Gastrocnemius medialis (tissue), 4 donors: ENCODE measurements around the gene NDOR1. TPM values are rescaled to one million over a fixed set of nuclear protein-coding genes. Genes with fewer than 3 reads are reported as not detected.
A peak's percentile ranks its signal among the peaks of the same experiment; 100 is the strongest.

Experiments used
- ATAC-seq, 2 donors: fragments of 150-250 bp; one replicate each; pipeline ENCODE4 v1.9.1; 2016
- DNase-seq, 2 donors: peaks; one replicate each; pipeline ENCODE4 v3.0.0-alpha.2; 2019
- H3K27ac ChIP-seq, 4 donors: fragments of 200-600 bp; sonication (generic); 1 replicate in 1 of 4; 2 replicates in 3 of 4; pipeline ENCODE4 v1.5.1; 2016 to 2018; ENCODE audit warnings: mild to moderate bottlenecking in 2 of 4, moderate library complexity in 1 of 4
- H3K27me3 ChIP-seq, 3 donors: fragments of 200-600 bp; sonication (generic) in 2 of 3; 1 replicate in 1 of 3; 2 replicates in 2 of 3; pipeline versions ENCODE4 v1.5.1 to v1.6.0; 2016 to 2019; ENCODE audit warnings: mild to moderate bottlenecking in 1 of 3, moderate library complexity in 1 of 3
- H3K36me3 ChIP-seq, 2 donors: fragments of 200-600 bp; sonication (generic) in 1 of 2; one replicate each; pipeline ENCODE4 v1.5.1; 2017 to 2018
- H3K4me1 ChIP-seq, 2 donors: fragments of 200-600 bp; sonication (generic) in 1 of 2; one replicate each; pipeline ENCODE4 v1.5.1; 2016 to 2017; ENCODE audit warnings: mild to moderate bottlenecking in 2 of 2
- H3K4me3 ChIP-seq, 4 donors: fragments of 200-600 bp; sonication (generic) in 3 of 4; 1 replicate in 1 of 4; 2 replicates in 3 of 4; pipeline ENCODE4 v1.5.1; 2016 to 2019; ENCODE audit warnings: mild to moderate bottlenecking in 2 of 4
- H3K9me3 ChIP-seq, 3 donors: fragments of 200-600 bp; sonication (generic) in 2 of 3; 1 replicate in 1 of 3; 2 replicates in 2 of 3; pipeline ENCODE4 v1.5.1; 2016 to 2019
- CTCF ChIP-seq, 5 experiments: fragments of 450-650 bp in 3 of 5; fragments of 200-600 bp in 2 of 5; sonication (generic) in 2 of 5; IDR thresholded peaks in 4 of 5; conservative IDR thresholded peaks in 1 of 5; 1 replicate in 4 of 5; 2 replicates in 1 of 5; pipeline ENCODE4 v1.5.1; 2016 to 2019; ENCODE audit warnings: antibody characterized with exemption in 5 of 5, mild to moderate bottlenecking in 3 of 5, moderate library complexity in 3 of 5
- POLR2A ChIP-seq, 2 donors: fragments of 450-650 bp; IDR thresholded peaks; one replicate each; pipeline ENCODE4 v1.6.1; 2017; ENCODE audit warnings: antibody characterized with exemption in 2 of 2, mild to moderate bottlenecking in 2 of 2, moderate library complexity in 2 of 2
- in situ Hi-C, 4 donors: fragments of 200-750 bp; cut with MboI; loops; one replicate each; pipeline versions ENCODE4 v1.15.0 to v1.8.0; 2017; ENCODE audit warnings: low sequenced_read_pairs in 4 of 4
- intact Hi-C: fragments of 100-400 bp; cut with DNase I; formaldehyde crosslinking; loops from one replicate; pipeline ENCODE4 v1.15.1; 2023; ENCODE audit warnings: low total_unique reads
- total RNA-seq, 4 donors: library from RNA; depleted of rRNA; stranded (reverse); fragments of >200 nt; gene quantifications; one replicate each; pipeline versions ENCODE4 v1.1.0 to v1.2.3, GENCODE V29; 2016

Gene NDOR1
- total RNA-seq, 4 donors from 2014 or later, result 2.4 to 5.0 (median 4.1) TPM

GRCh38 chr9:137174722-137175293 lies 30.7 kb upstream of the NDOR1 start:
- Histone ChIP-seq H3K9me3 (no peaks in the 10 kb centered on the region), H3K4me1 (no peaks in the 10 kb centered on the region), H3K36me3 (peaks cover 0 to 18% of the 10 kb centered on the region in 2 donors), H3K27me3 (peaks cover 6 to 17% (median 17%) of the 10 kb centered on the region in 3 donors), H3K4me3 (no peak overlapping the region), H3K27ac (no peak overlapping the region)
- in situ Hi-C loops, result no loop called here
- intact Hi-C loops, result no loop called here
- TF ChIP-seq POLR2A (IDR thresholded peaks at IDR 0.05) (no peak), CTCF (IDR thresholded peaks at IDR 0.05 in 4 of 5, conservative IDR thresholded peaks at IDR 0.05 in 1 of 5) (no peak)
- ATAC-seq (no peak), DNase-seq (no peak)

DNA sequence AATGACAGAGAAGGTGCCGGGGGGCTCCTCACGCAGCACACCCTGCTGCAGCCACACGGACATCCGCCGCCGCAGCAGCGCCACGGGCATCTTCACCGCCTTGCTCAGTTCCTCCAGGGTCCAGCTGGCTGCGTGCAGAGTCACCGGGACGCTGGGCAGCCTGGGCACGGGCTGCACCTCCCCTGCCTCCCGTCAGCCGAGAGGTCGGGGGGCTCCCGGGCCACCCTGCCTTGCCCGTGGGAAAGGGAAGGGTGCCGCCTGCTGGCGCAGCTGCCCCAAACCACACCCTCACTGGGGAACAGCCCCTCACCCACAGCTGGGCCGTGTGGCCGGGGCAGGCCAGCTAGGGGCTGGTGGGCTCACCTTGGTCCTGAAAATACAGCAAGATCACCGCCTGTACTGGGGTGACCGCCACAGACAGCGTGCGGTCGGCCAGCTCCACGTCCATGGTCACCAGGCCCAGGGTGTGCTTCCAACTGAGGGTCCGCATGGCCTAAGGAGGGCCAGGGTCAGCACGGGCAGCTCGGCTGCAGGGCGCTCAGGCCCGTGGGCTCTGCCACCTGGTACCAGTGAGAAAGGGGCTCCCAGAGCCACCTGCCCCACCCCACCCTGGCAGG lies 30.0 kb upstream of the NDOR1 start:
- in situ Hi-C loops, result no loop called here
- no peak for ATAC-seq

DNA sequence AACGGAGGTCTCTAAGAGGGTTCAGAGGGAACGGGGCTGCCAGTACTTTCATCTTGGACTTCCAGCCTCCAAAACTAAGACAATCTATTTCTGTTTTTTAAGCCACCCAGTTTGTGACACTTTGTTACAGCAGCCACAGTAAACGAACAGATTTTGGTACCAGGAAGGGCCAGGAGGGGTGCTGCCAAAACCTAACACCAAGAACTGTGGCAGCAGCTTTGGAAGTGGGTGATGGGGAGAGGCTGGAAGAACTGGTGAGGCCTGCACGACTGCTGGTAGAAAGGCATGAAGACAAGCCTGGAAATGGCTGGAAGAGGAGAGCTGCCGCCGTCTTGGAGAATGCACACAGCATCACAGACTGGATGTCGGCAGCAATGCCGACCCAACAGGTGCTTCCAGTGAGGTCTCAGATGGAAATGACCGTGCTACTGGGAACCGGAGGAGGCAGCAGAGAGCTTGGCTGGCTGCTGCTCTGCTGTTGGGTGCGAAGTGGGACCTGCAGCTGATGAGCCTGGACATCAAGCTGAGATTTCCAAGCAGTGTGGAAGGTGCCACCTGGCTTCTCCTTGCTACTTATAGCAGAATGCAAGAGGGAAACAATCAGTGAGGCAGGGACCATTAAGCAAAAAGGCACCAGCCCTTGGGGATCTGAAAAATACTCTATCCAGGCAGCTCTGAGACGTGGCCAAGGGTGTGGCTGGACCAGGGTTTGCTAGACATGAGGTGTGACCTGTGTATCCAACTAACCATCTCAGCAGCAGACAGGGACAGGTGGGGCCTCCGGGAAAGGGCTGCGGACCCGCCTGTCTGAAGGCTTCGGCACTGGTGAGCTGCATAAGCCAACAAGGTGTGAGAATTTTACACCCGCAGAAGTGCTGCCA lies 29.0 kb upstream of the NDOR1 start:
- TF ChIP-seq POLR2A (IDR thresholded peaks at IDR 0.05), result no peak
- TF ChIP-seq CTCF (IDR thresholded peaks at IDR 0.05 in 4 of 5, conservative IDR thresholded peaks at IDR 0.05 in 1 of 5), result peak in 3 of 5 experiments; percentile 11 to 43 (median 21)
- Histone ChIP-seq H3K9me3 (no peaks in the 10 kb centered on the region), H3K27me3 (peaks cover 0 to 4% (median 0%) of the 10 kb centered on the region in 3 donors), H3K4me3 (no peak overlapping the region), H3K36me3 (peaks cover 0 to 35% of the 10 kb centered on the region in 2 donors), H3K4me1 (no peaks in the 10 kb centered on the region), H3K27ac (no peak overlapping the region)
- ATAC-seq (peak in 1 of 2 donors; percentile 65), DNase-seq (no peak)
- intact Hi-C loops (no loop called here), in situ Hi-C loops (no loop called here)

More for the DNA sequence above, 30.0 kb upstream of the NDOR1 start:
- Histone ChIP-seq H3K27me3 (peaks cover 0 to 10% (median 10%) of the 10 kb centered on the region in 3 donors), H3K36me3 (peaks cover 0 to 24% of the 10 kb centered on the region in 2 donors), H3K9me3 (no peaks in the 10 kb centered on the region), H3K27ac (no peak overlapping the region), H3K4me3 (no peak overlapping the region), H3K4me1 (no peaks in the 10 kb centered on the region)
- TF ChIP-seq POLR2A (IDR thresholded peaks at IDR 0.05), result no peak
- no peak for TF ChIP-seq CTCF (IDR thresholded peaks at IDR 0.05 in 4 of 5, conservative IDR thresholded peaks at IDR 0.05 in 1 of 5)
- DNase-seq, result no peak
- intact Hi-C loops, result no loop called here

GRCh38 chr9:137178201-137178938 lies 27.1 kb upstream of the NDOR1 start:
- H3K36me3 ChIP-seq, result peaks cover 3 to 53% of the 10 kb centered on the region in 2 donors
- no peaks in the 10 kb centered on the region for H3K9me3 ChIP-seq
- H3K4me1 ChIP-seq, result no peaks in the 10 kb centered on the region
- H3K4me3 ChIP-seq, result no peak overlapping the region
- DNase-seq, result no peak
- no peak for TF ChIP-seq CTCF (IDR thresholded peaks at IDR 0.05 in 4 of 5, conservative IDR thresholded peaks at IDR 0.05 in 1 of 5)
- no peak for TF ChIP-seq POLR2A (IDR thresholded peaks at IDR 0.05)
- no peaks in the 10 kb centered on the region for H3K27me3 ChIP-seq
- ATAC-seq, result no peak
- in situ Hi-C loops (no loop called here), intact Hi-C loops (no loop called here)
- no peak overlapping the region for H3K27ac ChIP-seq
